ENCODE results near the gene RBM20. TPM values are rescaled to one million over a fixed set of nuclear protein-coding genes. Genes with fewer than 3 reads are reported as not detected.

RBM20 gene
- total and polyA plus RNA-seq, 2 experiments from 2014 or later = 0.05 to 0.17 TPM

- TF ChIP-seq ETS1 (IDR thresholded peaks at IDR 0.05) (no peak), JUNB (IDR thresholded peaks at IDR 0.05; ENCODE audit: unreplicated experiment) (no peak)
These were observed 224.8 kb downstream of the RBM20 start (continued) for GRCh38 chr10:110868981-110869380.

- no peak for ATAC-seq
- Mint-ChIP-seq H3K27me3 (ENCODE audit: insufficient read depth, low read depth, poor library complexity) (peaks cover 6% of the 10 kb centered on the region), H3K4me3 (peak overlapping the region; percentile 90), H3K9me3 (no peaks in the 10 kb centered on the region), H3K4me1 (peaks cover 25% of the 10 kb centered on the region), H3K27ac (peak overlapping the region; percentile 82), H3K36me3 (ENCODE audit: low read depth) (no peaks in the 10 kb centered on the region; the same call in 2 of the 3 replicates)
- Histone ChIP-seq H3K9me2 (ENCODE audit: insufficient read depth) (no peaks in the 10 kb centered on the region), H3K36me3 (ENCODE audit: insufficient read depth) (no peaks in the 10 kb centered on the region), H3K27ac (ENCODE audit: low read depth) (peak overlapping the region; percentile 95), H3K4me2 (peak overlapping the region; percentile 82), H4K20me1 (replicated peaks; ENCODE audit: insufficient read depth) (no peaks in the 10 kb centered on the region), H3K79me2 (replicated peaks; ENCODE audit: insufficient read depth) (peaks cover 13% of the 10 kb centered on the region), H3K27me3 (ENCODE audit: insufficient read depth) (no peaks in the 10 kb centered on the region), H3K4me3 (peak overlapping the region; percentile 61), H2AFZ (peak overlapping the region; percentile 86), H3F3A (replicated peaks; ENCODE audit: low read depth) (no peaks in the 10 kb centered on the region), H3K4me1 (ENCODE audit: insufficient read depth) (peaks cover 22% of the 10 kb centered on the region)
- DNase-seq (ENCODE audit: low spot score) = no peak
- TF ChIP-seq STAT1 (IDR thresholded peaks at IDR 0.05; ENCODE audit: unreplicated experiment) (no peak), NANOG (IDR thresholded peaks at IDR 0.05; ENCODE audit: borderline replicate concordance) (no peak), CREB1 (CRISPR knock-in tag; IDR thresholded peaks at IDR 0.05; ENCODE audit: low read depth) (no peak), POLR2AphosphoS5 (IDR thresholded peaks at IDR 0.05; ENCODE audit: low read depth) (no peak), EZH2phosphoT487 (IDR thresholded peaks at IDR 0.05; ENCODE audit: unreplicated experiment) (no peak), REST (IDR thresholded peaks at IDR 0.05; ENCODE audit: unreplicated experiment) (no peak), ZNF331 (CRISPR knock-in tag; IDR thresholded peaks at IDR 0.05; ENCODE audit: low read depth) (no peak), CTCF (conservative IDR thresholded peaks at IDR 0.05; ENCODE audit: low read depth in 2 of 2) (no peak), ZNF114 (CRISPR knock-in tag; IDR thresholded peaks at IDR 0.05) (no peak), ZNF462 (CRISPR knock-in tag; IDR thresholded peaks at IDR 0.05) (no peak), ETS1 (IDR thresholded peaks at IDR 0.05) (no peak)
These were observed 226.7 kb downstream of the RBM20 start for GRCh38 chr10:110870823-110871297.

All from GM23338 (cell line).